GM15510 (cell line): ENCODE data around the gene CASZ1.

Experiments
- POLR2A ChIP-seq: IDR thresholded peaks from 3 replicates; pipeline ENCODE4 v1.6.1; 2011; ENCODE audit warnings: borderline replicate concordance; ENCODE audit not compliant: insufficient read length; ENCODE audit errors: extremely low read depth

CASZ1 gene

GRCh38 chr1:10778640-10779039 is 17.8 kb downstream of the CASZ1 start:
- no peak for TF ChIP-seq POLR2A

GRCh38 chr1:10777749-10778574 is 18.5 kb downstream of the CASZ1 start:
- TF ChIP-seq POLR2A, result no peak

DNA sequence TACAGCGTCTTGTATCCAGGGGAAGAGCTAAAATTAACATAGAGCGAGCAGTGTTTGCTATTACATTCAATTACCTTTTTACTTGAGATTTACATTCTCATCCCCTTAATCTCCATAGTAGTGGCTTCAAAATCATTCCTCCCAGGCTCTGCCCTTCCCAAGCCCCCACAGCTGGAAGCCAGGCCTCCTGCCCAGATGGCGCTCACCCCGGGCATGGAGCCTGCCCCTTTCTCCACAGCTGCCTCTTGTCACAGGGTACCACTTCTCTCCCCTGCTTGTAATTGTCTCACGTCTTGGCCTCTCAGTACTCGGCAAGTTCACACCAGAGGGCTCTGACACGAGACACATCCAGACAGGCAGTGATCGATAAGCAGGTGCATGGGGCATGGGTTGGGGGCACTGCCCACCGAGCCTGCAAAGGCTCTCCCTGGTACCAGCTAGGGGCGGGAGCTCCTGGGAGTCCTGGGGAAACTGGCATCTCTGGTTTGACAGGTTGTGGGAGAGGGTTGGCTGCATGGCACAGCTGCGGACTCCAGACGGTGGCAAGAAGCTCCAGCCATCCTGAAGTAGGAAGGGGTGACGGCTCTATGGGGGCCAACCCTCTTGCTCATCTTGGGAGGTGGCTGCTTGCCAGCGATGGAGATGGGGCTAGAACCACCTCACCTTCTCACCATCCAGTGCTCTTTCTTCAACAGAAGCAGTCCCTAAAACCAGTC is 20.1 kb downstream of the CASZ1 start:
- no peak for TF ChIP-seq POLR2A

GRCh38 chr1:10775763-10776162 is 20.7 kb downstream of the CASZ1 start:
- no peak for TF ChIP-seq POLR2A

DNA sequence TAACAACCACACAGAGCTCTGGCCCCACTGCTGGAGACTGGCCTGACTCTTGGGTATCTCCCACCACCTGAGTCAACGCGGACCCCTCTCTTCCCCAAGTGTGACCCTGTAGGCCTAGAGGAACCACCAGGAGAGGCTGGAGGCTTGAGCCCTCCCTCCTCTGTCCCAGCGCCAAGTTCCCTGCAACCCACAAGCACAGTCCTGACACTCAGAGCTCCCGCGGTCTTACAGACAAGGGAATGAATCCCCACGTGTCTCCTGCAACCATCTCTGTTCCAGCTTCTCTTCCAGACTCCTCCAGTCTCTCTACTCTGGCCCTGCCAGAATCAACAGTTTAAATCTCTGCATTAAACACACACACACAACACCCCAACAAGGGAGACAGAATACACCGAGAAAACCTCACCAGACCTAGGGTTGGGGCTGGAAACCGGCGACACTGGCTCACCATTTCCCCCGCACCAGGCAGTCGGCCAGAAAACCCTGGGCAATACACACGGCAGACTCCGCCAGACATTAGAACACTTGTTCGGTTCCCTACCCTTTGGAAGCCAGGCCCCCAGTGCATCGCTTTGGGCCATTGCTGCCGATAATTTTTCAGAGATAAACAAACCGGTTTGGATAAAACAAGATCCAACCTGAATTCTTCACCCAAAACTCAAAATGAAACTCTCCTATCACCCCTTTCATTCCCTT is 21.7 kb downstream of the CASZ1 start:
- TF ChIP-seq POLR2A, result no peak

DNA sequence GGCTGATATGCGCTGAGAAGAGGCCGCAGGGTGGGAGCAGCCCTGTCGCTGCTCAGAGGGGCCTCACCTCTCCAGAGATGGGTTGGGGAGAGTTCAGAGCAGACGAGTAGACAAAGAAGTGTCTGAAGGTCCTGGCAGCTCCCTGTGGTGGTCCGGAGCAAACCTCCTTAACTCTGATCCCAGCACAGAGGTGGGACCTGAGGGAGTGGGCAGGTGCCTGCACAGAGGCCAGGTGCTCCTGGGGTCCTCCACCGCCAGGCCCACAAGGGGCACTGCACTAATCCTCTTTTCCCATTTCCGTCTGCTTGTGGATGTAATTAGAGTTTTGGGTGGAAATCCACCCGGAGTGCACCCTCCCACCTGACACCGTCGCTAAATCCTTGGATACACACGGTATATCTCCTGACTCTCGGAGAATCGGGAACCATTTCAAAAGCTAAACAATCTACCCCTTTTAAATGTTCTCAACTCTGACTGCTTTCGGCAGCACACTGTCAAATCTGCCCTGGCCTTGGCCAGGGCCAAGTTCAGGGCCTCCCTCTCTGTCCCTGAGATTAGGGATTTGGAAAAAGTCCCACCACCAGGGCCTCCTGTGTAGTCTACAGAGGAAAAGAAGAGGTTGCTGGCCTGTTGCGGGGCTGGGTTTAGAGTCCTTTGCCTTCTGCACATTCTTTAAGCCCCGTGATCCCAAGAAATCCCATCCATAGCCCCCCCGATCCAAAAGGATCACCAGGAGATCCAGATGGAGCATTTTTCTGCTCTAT is 22.4 kb downstream of the CASZ1 start:
- TF ChIP-seq POLR2A, result no peak

DNA sequence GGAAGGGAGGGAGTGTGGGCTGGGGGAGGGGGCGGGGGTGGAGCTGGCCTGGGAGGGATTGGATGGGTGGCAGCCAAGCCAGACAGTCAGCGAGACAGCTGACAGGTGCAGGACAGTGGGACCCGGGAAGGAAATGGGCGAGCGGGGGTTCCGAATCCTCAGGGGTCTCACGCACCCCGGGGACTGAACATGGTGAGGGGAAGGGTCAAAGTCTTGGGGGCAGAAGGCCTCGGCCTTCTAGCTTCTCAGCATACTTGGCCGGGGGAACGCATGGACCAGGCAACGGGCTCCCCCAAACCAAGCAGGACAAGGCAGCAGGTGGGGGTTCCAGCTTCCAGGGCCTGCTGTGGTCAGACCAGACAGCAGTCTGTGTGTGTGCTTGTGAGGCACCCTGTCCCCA is 23.1 kb downstream of the CASZ1 start:
- TF ChIP-seq POLR2A, result no peak

DNA sequence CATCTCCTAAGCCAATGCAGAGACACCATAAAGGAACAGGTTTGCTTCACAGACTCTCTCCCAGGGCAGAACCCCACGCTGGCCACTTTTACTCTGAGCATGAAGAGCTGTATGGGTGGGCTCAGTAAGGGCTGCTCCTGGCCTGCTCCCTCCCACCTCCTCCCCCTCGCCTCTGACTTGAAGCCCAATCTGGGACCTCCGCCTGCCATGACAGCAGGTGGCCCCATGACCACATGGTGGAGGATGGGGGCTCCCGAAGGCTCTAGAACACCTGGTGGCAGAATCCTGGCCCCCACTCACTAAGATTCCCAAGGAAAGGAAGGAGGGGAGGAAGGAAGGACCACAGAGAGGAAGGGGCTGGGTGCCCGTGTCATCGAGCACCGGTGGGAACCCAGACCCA is 23.7 kb downstream of the CASZ1 start:
- TF ChIP-seq POLR2A, result no peak

DNA sequence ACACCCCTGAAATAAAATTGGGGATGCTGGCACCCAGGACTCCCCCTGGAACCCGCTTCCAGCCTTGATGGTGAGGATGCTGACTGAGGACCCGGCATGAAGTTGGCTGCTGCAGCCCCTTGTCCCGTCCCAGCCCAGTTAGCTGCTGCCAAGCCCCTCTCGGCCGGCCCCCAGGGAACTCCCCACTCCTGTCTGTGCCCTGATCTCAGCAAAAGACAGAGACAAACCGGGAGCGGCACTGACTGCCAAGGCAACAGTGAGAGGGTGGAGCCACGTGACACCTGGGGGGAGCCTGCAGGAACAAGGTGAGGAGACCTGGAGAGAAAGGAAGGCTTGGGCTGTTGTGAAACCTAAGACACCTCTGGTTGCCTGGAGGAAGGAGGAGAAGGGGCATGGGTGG is 24.7 kb downstream of the CASZ1 start:
- TF ChIP-seq POLR2A, result no peak

DNA sequence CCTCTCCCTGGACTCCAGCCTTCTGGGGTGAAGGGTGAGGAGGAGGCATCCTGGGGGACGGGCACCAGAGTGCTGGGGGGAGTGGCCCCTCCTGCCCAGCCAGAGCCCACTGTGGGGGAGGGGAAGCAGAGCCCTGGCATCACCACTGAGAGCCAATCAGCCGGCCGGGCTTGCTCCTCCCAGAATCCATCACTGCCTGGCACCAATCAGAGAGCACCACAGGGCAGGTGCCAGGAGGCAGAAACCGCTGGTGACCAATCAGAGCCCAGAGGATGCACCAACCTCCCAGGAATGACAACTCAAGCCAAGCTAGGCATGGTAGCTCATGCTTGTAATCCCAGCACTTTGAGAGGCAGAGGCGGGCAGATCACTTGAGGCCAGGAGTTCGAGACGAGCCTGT is 27.9 kb downstream of the CASZ1 start:
- no peak for TF ChIP-seq POLR2A

DNA sequence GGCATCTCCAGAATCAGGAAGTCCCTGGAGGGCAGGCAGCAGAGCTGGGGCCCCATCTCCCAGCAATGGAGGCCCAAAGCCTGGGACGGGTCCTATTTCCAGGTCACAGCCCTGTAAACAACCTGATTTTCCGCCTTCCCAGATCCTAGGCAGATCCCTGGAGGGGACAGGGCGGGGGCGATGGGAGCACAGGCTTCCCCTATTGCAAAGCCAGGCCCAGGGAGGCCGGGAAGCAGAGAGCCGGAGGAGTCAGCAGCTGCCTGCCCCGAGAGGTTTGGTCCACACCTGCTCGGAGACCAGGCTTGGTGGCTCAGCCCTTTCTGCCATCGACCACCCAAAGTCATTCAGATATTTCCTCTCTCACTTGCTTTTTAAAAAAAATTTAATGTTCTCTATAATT is 29.2 kb downstream of the CASZ1 start:
- TF ChIP-seq POLR2A, result no peak

GRCh38 chr1:10765734-10766478 is 30.5 kb downstream of the CASZ1 start:
- TF ChIP-seq POLR2A, result no peak

DNA sequence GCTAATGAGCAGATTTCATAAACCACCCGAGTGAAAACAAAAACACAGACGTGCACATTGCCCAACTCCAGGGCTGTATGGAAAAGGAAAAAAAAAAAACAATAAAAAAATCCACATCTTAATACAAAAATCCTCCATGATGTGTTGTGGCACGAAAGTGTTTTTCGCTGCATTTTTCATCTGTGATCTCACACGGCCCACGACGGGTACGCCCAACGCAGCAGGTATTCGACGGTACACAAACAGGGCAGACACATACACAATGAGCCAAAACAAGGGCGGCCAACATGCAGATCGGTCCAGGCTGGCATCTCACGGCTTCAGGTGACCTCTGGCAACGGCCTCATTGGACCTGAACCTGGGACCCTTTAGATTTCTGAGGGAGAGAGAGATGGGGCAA is 31.1 kb downstream of the CASZ1 start:
- no peak for TF ChIP-seq POLR2A

- no peak for TF ChIP-seq POLR2A
These were observed 32.1 kb downstream of the CASZ1 start for GRCh38 chr1:10764296-10764798.
